Vagina (tissue), 2 donors: ENCODE measurements around the gene MYZAP. TPM values are rescaled to one million over a fixed set of nuclear protein-coding genes. Genes with fewer than 3 reads are reported as not detected.

Experiments
- DNase-seq, 2 donors: peaks; one replicate each; pipeline ENCODE4 v3.0.0-alpha.2; 2017; ENCODE audit errors: extremely low spot score in 2 of 2
- H3K27ac ChIP-seq: fragments of 200-600 bp; sonication (generic); one replicate; pipeline ENCODE4 v1.5.1; 2019
- H3K27me3 ChIP-seq: fragments of 200-600 bp; sonication (generic); one replicate; pipeline ENCODE4 v1.5.1; 2019
- H3K36me3 ChIP-seq, 2 donors: fragments of 200-600 bp; sonication (generic); one replicate each; pipeline ENCODE4 v1.5.1; 2017 to 2019
- H3K4me1 ChIP-seq: fragments of 200-600 bp; sonication (generic); one replicate; pipeline ENCODE4 v1.5.1; 2019
- H3K4me3 ChIP-seq, 2 donors: fragments of 200-600 bp; sonication (generic); 1 replicate in 1 of 2; 2 replicates in 1 of 2; pipeline ENCODE4 v1.5.1; 2016 to 2019
- H3K9me3 ChIP-seq: fragments of 200-600 bp; sonication (generic); one replicate; pipeline ENCODE4 v1.5.1; 2019
- POLR2A ChIP-seq, 2 donors: fragments of 450-650 bp; IDR thresholded peaks; one replicate each; pipeline ENCODE4 v1.6.1; 2017; ENCODE audit warnings: antibody characterized with exemption in 2 of 2, mild to moderate bottlenecking in 2 of 2, moderate library complexity in 2 of 2
- POLR2AphosphoS5 ChIP-seq, 2 donors: sonication (generic); formaldehyde crosslinking; IDR thresholded peaks; one replicate each; pipeline ENCODE4 v1.9.0; 2017; ENCODE audit warnings: antibody characterized with exemption in 2 of 2, mild to moderate bottlenecking in 2 of 2, low read depth in 1 of 2; ENCODE audit not compliant: insufficient read depth in 1 of 2
- intact Hi-C: fragments of 100-400 bp; cut with DNase I; formaldehyde crosslinking; loops from one replicate; pipeline ENCODE4 v1.15.1; 2023
- total RNA-seq: library from RNA; depleted of rRNA; stranded (reverse); fragments of >200 nt; gene quantifications from one replicate; pipeline ENCODE4 v1.2.3, GENCODE V29; 2016
- TF ChIP-seq, protein P1 (sequence below), 3 experiments: fragments of 450-650 bp in 2 of 3; fragments of 200-600 bp in 1 of 3; sonication (generic) in 1 of 3; IDR thresholded peaks; one replicate each; pipeline ENCODE4 v1.5.1; 2017 to 2019; ENCODE audit warnings: antibody characterized with exemption in 3 of 3, mild to moderate bottlenecking in 2 of 3, moderate library complexity in 2 of 3

The MYZAP gene
- total RNA-seq, 1 donor from 2014 or later = 15.2 TPM

DNA sequence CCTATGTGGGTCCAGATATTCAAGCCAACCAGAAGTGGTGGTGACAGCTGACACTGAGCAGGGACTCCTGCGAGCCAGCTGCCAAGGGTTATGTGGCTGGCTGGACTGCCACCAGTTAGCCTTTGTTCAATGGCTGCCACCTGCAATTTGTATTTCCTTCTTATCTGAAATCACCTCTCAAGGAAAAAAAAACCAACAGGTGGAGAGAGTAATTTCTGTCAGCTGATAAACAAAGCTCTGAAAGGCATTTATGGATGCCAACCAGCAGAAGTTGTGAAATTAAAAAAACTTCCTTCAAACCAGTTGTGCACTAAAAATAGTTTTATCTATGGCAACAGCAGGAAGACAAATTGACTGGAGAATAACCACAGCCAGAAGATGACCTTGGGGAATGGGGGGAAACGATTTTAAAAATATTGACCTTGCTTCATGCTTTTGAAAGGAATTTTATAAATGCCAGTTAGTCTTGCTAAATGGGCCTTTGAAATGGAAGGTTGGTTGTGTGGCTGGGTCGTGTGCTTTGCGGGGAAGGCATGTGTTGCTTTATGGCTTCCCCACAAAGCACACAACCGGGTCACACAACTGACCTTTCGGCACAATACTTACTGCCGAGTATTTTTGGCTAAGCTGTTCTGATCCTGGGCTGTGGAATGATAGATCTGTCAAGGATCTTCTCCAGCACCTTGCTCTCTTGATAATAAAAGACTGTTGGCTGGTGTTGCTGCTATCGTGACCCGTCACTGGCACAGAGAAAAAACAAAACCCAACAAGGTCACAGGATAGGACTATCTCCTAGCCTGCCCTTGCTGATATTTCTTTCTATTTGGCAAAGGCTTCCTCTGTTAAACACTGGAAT is 3.5 kb downstream of the MYZAP start:
- no peaks in the 10 kb centered on the region for H3K27me3 ChIP-seq
- peaks cover 58% of the 10 kb centered on the region for H3K4me1 ChIP-seq
- H3K4me3 ChIP-seq = no peak overlapping the region
- H3K9me3 ChIP-seq = no peaks in the 10 kb centered on the region
- H3K36me3 ChIP-seq = no peaks in the 10 kb centered on the region
- no peak for DNase-seq
- intact Hi-C loops = no loop called here
- TF ChIP-seq, protein P1, sequence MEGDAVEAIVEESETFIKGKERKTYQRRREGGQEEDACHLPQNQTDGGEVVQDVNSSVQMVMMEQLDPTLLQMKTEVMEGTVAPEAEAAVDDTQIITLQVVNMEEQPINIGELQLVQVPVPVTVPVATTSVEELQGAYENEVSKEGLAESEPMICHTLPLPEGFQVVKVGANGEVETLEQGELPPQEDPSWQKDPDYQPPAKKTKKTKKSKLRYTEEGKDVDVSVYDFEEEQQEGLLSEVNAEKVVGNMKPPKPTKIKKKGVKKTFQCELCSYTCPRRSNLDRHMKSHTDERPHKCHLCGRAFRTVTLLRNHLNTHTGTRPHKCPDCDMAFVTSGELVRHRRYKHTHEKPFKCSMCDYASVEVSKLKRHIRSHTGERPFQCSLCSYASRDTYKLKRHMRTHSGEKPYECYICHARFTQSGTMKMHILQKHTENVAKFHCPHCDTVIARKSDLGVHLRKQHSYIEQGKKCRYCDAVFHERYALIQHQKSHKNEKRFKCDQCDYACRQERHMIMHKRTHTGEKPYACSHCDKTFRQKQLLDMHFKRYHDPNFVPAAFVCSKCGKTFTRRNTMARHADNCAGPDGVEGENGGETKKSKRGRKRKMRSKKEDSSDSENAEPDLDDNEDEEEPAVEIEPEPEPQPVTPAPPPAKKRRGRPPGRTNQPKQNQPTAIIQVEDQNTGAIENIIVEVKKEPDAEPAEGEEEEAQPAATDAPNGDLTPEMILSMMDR (IDR thresholded peaks at IDR 0.05) = no peak
- TF ChIP-seq POLR2A (IDR thresholded peaks at IDR 0.05) (no peak), POLR2AphosphoS5 (IDR thresholded peaks at IDR 0.05; ENCODE audit: insufficient read depth in 1 of 2, low read depth in 1 of 2) (no peak)
- H3K27ac ChIP-seq = peak overlapping the region; percentile 68

DNA sequence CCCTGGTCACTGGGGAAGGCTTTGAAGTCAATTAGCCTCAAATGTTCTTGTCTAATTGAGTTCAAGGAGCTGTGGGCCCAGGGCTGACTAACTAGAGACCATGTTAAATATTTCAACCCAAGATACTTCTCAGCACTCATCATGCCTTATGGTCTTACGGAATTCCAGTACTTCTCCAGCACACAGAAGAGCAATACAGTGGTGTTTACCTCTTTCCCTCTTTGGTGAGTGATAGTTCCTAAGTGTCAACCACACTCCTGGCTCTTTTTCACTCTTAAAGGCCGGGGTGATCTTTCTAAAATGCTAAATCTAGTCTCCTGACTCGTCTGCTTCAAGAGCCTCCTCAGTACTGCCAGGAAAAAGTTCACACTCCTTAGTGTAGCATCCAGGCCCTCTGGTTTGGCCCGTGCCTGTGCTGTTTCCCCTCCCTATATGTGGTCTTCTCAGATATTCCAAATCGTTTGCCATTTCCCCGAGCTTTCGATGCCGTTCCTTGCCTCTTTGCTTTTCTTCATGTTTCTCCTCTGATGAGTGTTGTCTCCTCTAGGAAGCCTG is 4.7 kb downstream of the MYZAP start:
- no peak for TF ChIP-seq POLR2A (IDR thresholded peaks at IDR 0.05)
- Histone ChIP-seq H3K9me3 (no peaks in the 10 kb centered on the region), H3K4me1 (peaks cover 54% of the 10 kb centered on the region), H3K27ac (peak overlapping the region; percentile 68), H3K27me3 (no peaks in the 10 kb centered on the region), H3K4me3 (no peak overlapping the region), H3K36me3 (no peaks in the 10 kb centered on the region)
- DNase-seq = no peak
- intact Hi-C loops = no loop called here

GRCh38 chr15:57596978-57597377 is 5.3 kb downstream of the MYZAP start:
- intact Hi-C loops = no loop called here
- no peak for DNase-seq
- no peaks in the 10 kb centered on the region for H3K9me3 ChIP-seq
- TF ChIP-seq POLR2A (IDR thresholded peaks at IDR 0.05) (no peak), POLR2AphosphoS5 (IDR thresholded peaks at IDR 0.05; ENCODE audit: insufficient read depth in 1 of 2, low read depth in 1 of 2) (peak in 1 of 2 donors; percentile 59)
- H3K4me1 ChIP-seq = peaks cover 52% of the 10 kb centered on the region
- H3K36me3 ChIP-seq = no peaks in the 10 kb centered on the region
- no peaks in the 10 kb centered on the region for H3K27me3 ChIP-seq
- no peak overlapping the region for H3K4me3 ChIP-seq
- H3K27ac ChIP-seq = peak overlapping the region; percentile 68

DNA sequence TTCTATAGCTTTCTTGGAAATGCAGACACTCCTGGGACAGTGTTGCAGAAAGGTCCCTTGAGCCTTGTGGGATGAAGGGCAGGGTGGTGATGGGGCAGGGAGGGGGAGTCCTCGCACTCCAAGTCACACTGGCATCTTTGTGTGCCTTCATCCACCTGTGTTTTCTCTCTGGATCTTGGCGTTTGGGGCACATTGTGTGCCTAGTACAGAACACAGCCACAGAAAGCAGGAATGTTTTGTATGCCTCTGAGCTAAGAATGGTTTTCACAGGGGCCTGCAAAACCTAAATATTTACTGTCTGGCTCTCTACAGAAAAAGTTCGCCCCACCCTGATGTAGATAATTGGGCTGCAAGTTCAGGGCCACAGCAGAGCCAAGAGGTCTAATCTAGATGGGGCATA is 5.7 kb downstream of the MYZAP start:
- intact Hi-C loops = no loop called here
- H3K4me1 ChIP-seq = peaks cover 52% of the 10 kb centered on the region
- H3K36me3 ChIP-seq = no peaks in the 10 kb centered on the region
- H3K9me3 ChIP-seq = no peaks in the 10 kb centered on the region
- H3K4me3 ChIP-seq = no peak overlapping the region
- H3K27me3 ChIP-seq = no peaks in the 10 kb centered on the region
- no peak for DNase-seq
- H3K27ac ChIP-seq = peak overlapping the region; percentile 68
- no peak for TF ChIP-seq POLR2A (IDR thresholded peaks at IDR 0.05)
- TF ChIP-seq POLR2AphosphoS5 (IDR thresholded peaks at IDR 0.05; ENCODE audit: insufficient read depth in 1 of 2, low read depth in 1 of 2) = no peak
- TF ChIP-seq, protein P1 (IDR thresholded peaks at IDR 0.05) = no peak

DNA sequence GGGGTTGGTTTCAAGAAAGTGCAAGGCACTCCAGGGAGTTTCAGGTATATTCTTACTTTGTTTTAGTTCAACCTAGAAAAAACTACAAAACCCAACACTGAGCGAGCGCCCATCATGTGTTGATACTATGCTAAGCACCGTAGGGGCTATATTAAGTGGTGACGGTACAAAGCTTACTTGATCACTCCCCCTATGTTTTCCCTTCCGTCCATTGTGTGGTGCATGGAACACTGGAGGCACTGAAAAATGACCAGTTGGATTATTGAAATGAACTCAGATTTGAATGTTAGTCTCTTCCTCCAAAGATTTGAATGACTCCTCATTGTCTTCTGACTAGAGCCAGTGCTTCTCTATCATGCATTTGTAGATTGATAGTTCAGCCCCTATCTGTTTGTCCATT is 6.6 kb downstream of the MYZAP start:
- H3K27me3 ChIP-seq = no peaks in the 10 kb centered on the region
- no peaks in the 10 kb centered on the region for H3K9me3 ChIP-seq
- H3K4me3 ChIP-seq = no peak overlapping the region
- intact Hi-C loops = no loop called here
- TF ChIP-seq, protein P1 (IDR thresholded peaks at IDR 0.05) = no peak
- TF ChIP-seq POLR2A (IDR thresholded peaks at IDR 0.05) (no peak), POLR2AphosphoS5 (IDR thresholded peaks at IDR 0.05; ENCODE audit: insufficient read depth in 1 of 2, low read depth in 1 of 2) (no peak)
- no peaks in the 10 kb centered on the region for H3K36me3 ChIP-seq
- peaks cover 47% of the 10 kb centered on the region for H3K4me1 ChIP-seq
- DNase-seq = no peak
- peak overlapping the region; percentile 68 for H3K27ac ChIP-seq

DNA sequence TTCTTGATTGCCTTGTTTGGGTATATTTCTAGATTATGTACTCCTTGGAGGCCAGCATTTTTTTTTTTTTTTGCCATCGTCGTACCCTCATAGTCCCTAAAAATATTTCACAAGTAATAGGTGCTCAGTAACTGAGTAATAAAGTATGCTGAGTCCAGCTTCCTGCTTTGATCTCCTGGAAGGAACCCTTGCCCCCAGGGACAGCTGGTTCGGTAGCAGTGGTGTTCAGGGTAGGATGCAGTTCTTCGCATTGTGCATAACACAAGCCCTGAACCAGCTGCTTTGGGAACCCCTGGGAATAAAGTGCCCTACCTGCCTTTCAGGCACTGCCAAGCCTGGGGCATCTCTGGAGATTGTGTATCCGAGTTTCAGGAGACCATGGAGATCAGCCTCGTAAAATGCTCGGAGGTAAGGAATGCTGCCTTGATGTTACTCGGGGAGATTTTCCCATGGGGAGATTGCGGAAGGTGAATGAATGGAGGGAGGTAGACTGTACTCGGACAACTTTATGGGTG is 7.6 kb downstream of the MYZAP start:
- intact Hi-C loops = no loop called here
- Histone ChIP-seq H3K36me3 (no peaks in the 10 kb centered on the region), H3K4me1 (peaks cover 47% of the 10 kb centered on the region), H3K27ac (peak overlapping the region; percentile 68), H3K27me3 (no peaks in the 10 kb centered on the region), H3K4me3 (no peak overlapping the region), H3K9me3 (no peaks in the 10 kb centered on the region)
- no peak for DNase-seq
- TF ChIP-seq, protein P1 (IDR thresholded peaks at IDR 0.05) = no peak
